GM12878 (cell line): ENCODE results near the gene DMRTC2.

Experiments
- FOXM1 ChIP-seq: IDR thresholded peaks from 2 replicates; pipeline ENCODE4 v1.6.1; 2012; ENCODE audit warnings: low read depth, mild to moderate bottlenecking, inconsistent platforms, low read length, moderate library complexity
- RAD21 ChIP-seq: IDR thresholded peaks from 2 replicates; pipeline ENCODE4 v1.6.1; 2011; ENCODE audit warnings: mild to moderate bottlenecking, low read depth, low read length, moderate library complexity; ENCODE audit not compliant: insufficient read depth
- ZZZ3 ChIP-seq: IDR thresholded peaks from 2 replicates; pipeline ENCODE4 v1.6.1; 2011; ENCODE audit warnings: low read depth; ENCODE audit not compliant: control insufficient read depth, insufficient read length
- TF ChIP-seq, protein P1 (sequence below): IDR thresholded peaks from 2 replicates; pipeline ENCODE4 v1.6.1; 2012; ENCODE audit warnings: low read length, inconsistent platforms
- TF ChIP-seq, protein P2 (sequence below): IDR thresholded peaks from 2 replicates; pipeline ENCODE4 v1.6.1; 2011; ENCODE audit warnings: low read depth, low read length, improper control_type of control experiment, borderline replicate concordance
- TF ChIP-seq, protein P3 (sequence below), 3 experiments: IDR thresholded peaks in 2 of 3; conservative IDR thresholded peaks in 1 of 3; 2 replicates each; pipeline ENCODE4 v1.5.1; 2011; ENCODE audit warnings: low read depth in 3 of 3, low read length in 3 of 3, mild to moderate bottlenecking in 3 of 3, control low read depth in 2 of 3, moderate library complexity in 2 of 3, inconsistent platforms in 1 of 3, mixed read lengths in 1 of 3; ENCODE audit not compliant: control insufficient read depth in 2 of 3, insufficient read depth in 1 of 3; ENCODE audit errors: extremely low read depth in 1 of 3
- TF ChIP-seq, protein P4 (sequence below): IDR thresholded peaks from 2 replicates; pipeline ENCODE4 v1.6.1; 2012; ENCODE audit warnings: mild to moderate bottlenecking, low read depth, low read length

DNA sequence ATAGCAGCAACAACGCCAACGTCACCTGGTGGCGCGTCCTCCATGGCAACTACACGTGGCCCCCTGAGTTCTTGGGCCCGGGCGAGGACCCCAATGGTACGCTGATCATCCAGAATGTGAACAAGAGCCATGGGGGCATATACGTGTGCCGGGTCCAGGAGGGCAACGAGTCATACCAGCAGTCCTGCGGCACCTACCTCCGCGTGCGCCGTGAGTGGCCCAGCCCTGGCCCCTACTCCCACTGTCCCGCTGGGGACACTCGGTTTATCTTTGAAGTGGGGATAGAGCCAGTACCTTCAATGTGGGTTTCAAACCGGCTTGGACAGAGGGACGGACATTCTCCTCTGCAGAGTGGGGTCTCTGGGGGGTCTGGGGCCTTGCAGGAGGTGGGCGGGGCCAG lies 34.2 kb downstream of the DMRTC2 start:
- no peak for TF ChIP-seq FOXM1
- TF ChIP-seq RAD21: no peak
- TF ChIP-seq, protein P1, sequence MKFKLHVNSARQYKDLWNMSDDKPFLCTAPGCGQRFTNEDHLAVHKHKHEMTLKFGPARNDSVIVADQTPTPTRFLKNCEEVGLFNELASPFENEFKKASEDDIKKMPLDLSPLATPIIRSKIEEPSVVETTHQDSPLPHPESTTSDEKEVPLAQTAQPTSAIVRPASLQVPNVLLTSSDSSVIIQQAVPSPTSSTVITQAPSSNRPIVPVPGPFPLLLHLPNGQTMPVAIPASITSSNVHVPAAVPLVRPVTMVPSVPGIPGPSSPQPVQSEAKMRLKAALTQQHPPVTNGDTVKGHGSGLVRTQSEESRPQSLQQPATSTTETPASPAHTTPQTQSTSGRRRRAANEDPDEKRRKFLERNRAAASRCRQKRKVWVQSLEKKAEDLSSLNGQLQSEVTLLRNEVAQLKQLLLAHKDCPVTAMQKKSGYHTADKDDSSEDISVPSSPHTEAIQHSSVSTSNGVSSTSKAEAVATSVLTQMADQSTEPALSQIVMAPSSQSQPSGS: no peak
- TF ChIP-seq, protein P2, sequence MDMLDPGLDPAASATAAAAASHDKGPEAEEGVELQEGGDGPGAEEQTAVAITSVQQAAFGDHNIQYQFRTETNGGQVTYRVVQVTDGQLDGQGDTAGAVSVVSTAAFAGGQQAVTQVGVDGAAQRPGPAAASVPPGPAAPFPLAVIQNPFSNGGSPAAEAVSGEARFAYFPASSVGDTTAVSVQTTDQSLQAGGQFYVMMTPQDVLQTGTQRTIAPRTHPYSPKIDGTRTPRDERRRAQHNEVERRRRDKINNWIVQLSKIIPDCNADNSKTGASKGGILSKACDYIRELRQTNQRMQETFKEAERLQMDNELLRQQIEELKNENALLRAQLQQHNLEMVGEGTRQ: no peak
- TF ChIP-seq, protein P3, sequence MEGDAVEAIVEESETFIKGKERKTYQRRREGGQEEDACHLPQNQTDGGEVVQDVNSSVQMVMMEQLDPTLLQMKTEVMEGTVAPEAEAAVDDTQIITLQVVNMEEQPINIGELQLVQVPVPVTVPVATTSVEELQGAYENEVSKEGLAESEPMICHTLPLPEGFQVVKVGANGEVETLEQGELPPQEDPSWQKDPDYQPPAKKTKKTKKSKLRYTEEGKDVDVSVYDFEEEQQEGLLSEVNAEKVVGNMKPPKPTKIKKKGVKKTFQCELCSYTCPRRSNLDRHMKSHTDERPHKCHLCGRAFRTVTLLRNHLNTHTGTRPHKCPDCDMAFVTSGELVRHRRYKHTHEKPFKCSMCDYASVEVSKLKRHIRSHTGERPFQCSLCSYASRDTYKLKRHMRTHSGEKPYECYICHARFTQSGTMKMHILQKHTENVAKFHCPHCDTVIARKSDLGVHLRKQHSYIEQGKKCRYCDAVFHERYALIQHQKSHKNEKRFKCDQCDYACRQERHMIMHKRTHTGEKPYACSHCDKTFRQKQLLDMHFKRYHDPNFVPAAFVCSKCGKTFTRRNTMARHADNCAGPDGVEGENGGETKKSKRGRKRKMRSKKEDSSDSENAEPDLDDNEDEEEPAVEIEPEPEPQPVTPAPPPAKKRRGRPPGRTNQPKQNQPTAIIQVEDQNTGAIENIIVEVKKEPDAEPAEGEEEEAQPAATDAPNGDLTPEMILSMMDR (IDR thresholded peaks at IDR 0.05 in 2 of 3, conservative IDR thresholded peaks at IDR 0.05 in 1 of 3; ENCODE audit: control insufficient read depth in 2 of 3, extremely low read depth in 1 of 3, insufficient read depth in 1 of 3, low read depth in 3 of 3, low read length in 3 of 3): no peak
- TF ChIP-seq ZZZ3: no peak
- TF ChIP-seq, protein P4, sequence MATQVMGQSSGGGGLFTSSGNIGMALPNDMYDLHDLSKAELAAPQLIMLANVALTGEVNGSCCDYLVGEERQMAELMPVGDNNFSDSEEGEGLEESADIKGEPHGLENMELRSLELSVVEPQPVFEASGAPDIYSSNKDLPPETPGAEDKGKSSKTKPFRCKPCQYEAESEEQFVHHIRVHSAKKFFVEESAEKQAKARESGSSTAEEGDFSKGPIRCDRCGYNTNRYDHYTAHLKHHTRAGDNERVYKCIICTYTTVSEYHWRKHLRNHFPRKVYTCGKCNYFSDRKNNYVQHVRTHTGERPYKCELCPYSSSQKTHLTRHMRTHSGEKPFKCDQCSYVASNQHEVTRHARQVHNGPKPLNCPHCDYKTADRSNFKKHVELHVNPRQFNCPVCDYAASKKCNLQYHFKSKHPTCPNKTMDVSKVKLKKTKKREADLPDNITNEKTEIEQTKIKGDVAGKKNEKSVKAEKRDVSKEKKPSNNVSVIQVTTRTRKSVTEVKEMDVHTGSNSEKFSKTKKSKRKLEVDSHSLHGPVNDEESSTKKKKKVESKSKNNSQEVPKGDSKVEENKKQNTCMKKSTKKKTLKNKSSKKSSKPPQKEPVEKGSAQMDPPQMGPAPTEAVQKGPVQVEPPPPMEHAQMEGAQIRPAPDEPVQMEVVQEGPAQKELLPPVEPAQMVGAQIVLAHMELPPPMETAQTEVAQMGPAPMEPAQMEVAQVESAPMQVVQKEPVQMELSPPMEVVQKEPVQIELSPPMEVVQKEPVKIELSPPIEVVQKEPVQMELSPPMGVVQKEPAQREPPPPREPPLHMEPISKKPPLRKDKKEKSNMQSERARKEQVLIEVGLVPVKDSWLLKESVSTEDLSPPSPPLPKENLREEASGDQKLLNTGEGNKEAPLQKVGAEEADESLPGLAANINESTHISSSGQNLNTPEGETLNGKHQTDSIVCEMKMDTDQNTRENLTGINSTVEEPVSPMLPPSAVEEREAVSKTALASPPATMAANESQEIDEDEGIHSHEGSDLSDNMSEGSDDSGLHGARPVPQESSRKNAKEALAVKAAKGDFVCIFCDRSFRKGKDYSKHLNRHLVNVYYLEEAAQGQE: no peak
